ENCODE results near the gene CLEC16A.

- TF ChIP-seq CTCF (IDR thresholded peaks at IDR 0.05; ENCODE audit: insufficient read depth, low read length) (no peak), GABPA (IDR thresholded peaks at IDR 0.05; ENCODE audit: low read depth) (no peak), REST (IDR thresholded peaks at IDR 0.05; ENCODE audit: insufficient replicate concordance, low read depth) (no peak)
Measured at GRCh38 chr16:11064851-11065250, 120.5 kb downstream of the CLEC16A start.

All from HL-60 (cell line).